Stimulated activated CD4-positive, alpha-beta T cell treated with anti-CD3 and anti-CD28 coated beads, TNF-alpha, amount 100 ng/mL, for 4 hours (primary cell): Measurements from ENCODE around the gene ADAM17.
A peak's percentile ranks its signal among the peaks of the same experiment; 100 is the strongest.
"Not testable (repeated sequence)": the region's sequence is repeated elsewhere in the genome, so short reads cannot be mapped to it uniquely, and the experiment has no call there.

Source experiments
- DNase-seq, 3 experiments: peaks; one replicate each; pipeline ENCODE4 v3.0.0-alpha.2; 2020; ENCODE audit warnings: low read depth in 3 of 3

Gene ADAM17

GRCh38 chr2:9524291-9524690 lies 31.3 kb downstream of the ADAM17 start:
- no peak for DNase-seq

- no peak for DNase-seq
These were observed 36.4 kb downstream of the ADAM17 start for GRCh38 chr2:9519250-9519649.

DNA sequence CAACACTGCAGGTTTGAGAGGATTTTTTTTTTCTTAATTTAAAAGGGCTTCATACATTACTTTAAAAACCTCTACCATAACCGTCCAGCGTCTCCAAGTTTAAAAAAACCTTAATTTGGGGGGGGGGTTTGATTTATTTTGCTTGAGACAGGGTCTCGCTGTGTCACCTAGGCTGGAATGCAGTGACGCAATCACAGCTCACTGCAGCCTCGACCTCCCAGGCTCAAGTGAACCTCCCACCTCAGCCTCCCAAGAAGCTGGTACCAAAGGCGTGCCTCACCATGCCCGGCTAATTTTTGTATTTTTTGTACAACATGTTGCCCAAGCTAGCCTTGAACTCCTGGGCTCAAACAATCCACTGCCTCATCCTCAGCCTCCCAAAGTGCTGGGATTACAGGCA lies 36.9 kb downstream of the ADAM17 start:
- no peak for DNase-seq

GRCh38 chr2:9518163-9518562 lies 37.5 kb downstream of the ADAM17 start:
- DNase-seq: no peak

GRCh38 chr2:9517118-9517782 lies 38.4 kb downstream of the ADAM17 start:
- DNase-seq: no peak

DNA sequence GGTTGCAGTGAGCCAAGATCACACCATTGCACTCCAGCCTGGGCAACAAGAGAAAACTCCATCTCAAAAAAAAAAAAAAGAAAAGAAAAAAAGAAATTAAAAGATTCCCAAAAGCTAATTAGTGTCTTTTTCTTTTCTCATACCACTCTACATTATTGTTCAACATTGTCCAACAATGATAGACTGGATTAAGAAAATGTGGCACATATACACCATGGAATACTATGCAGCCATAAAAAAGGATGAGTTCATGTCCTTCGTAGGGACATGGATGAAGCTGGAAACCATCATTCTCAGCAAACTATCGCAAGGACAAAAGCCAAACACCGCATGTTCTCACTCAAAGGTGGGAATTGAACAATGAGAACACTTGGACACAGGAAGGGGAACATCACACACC lies 41.7 kb downstream of the ADAM17 start:
- DNase-seq: not testable (repeated sequence)

- DNase-seq: no peak
These were observed 46.7 kb downstream of the ADAM17 start for GRCh38 chr2:9508931-9509330.

- DNase-seq: no peak
These were observed 57.4 kb downstream of the ADAM17 start for GRCh38 chr2:9498210-9498609.

- DNase-seq: no peak
These were observed 58.6 kb downstream of the ADAM17 start for GRCh38 chr2:9497017-9497416.

- DNase-seq: no peak
These were observed 61.5 kb downstream of the ADAM17 start for GRCh38 chr2:9494081-9494480.

GRCh38 chr2:9493478-9493877 lies 62.2 kb downstream of the ADAM17 start:
- no peak for DNase-seq

DNA sequence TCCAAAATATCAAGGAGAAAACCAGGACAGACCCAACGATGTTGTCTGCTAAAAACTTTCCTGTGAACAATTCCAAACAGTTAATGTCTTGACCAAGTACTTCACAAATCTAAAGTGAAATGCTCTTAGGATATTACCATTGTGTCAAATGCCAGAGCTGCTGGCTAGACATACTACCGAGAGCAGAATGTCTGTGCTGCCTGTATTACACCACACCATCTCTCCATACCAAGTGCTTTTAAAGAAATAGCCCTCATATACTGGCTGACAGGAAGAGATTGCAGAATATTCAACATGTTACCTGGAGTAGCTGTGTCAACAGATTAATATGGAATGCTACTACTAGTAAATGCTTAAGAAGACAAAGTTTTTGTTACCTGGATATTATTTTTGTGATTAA lies 62.7 kb downstream of the ADAM17 start:
- no peak for DNase-seq

GRCh38 chr2:9490789-9491188 lies 64.8 kb downstream of the ADAM17 start:
- no peak for DNase-seq

- DNase-seq: no peak
These were observed 66.8 kb downstream of the ADAM17 start for GRCh38 chr2:9488583-9489547.

DNA sequence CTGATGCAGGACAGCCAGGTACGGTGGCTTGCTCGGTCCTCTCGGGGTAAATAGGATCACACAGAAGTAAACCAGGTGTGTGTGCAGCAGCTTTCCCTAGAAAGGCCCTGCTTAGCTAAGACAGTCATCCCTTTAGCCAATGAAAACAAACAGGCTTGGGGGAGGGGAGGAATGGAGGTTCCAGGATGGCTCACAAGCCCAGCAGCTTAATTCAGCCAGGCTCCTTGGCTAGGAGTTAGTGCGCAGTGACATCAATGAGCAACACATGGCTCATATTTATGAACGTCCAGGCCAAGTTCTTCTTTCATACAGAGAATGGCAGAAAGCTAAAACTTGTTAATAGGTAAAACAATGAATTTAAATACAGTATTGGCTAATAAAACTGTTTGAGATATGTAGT lies 71.1 kb downstream of the ADAM17 start:
- no peak for DNase-seq

DNA sequence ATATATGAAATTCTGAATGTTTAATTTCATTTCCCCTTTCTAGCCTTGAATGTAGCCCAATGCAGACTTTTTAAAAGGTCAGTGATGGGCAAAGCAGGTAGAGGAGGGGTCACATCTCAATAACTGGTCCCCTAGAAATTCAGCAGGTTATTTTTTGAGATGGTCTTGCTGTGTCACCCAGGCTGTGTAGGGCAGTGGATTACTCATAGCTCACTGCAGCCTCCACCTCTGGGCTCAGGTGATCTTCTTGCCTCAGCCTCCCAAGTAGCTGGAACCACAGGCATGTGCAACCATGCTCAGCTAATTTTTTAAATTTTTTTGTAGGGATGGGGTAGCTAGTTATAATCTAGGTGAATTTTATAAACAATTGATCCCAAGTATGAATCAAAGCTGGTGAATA lies 72.5 kb downstream of the ADAM17 start:
- no peak for DNase-seq

- no peak for DNase-seq
These were observed 75.5 kb downstream of the ADAM17 start for GRCh38 chr2:9480157-9480556.

DNA sequence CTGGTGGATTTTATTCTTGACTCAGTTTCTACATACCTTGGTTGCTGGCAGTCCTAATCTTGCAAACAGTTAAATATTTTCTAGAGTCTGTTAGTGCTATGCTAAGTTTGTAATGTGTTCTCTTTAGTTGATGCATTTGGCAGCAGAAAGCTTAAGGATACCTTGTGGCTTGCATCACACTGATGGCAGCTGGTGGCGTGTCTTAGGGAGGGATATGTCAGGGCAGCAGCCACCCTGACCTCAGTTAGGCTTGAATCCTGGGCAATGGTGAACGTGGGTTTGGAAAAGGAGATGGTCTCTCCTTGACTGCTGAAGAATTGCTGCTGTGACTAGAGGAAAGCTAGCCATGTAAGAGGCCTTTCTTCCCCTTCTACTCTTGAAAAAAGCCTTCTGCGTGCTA lies 77.1 kb downstream of the ADAM17 start:
- no peak for DNase-seq

- DNase-seq: no peak
These were observed 77.7 kb downstream of the ADAM17 start for GRCh38 chr2:9477914-9478313.

DNA sequence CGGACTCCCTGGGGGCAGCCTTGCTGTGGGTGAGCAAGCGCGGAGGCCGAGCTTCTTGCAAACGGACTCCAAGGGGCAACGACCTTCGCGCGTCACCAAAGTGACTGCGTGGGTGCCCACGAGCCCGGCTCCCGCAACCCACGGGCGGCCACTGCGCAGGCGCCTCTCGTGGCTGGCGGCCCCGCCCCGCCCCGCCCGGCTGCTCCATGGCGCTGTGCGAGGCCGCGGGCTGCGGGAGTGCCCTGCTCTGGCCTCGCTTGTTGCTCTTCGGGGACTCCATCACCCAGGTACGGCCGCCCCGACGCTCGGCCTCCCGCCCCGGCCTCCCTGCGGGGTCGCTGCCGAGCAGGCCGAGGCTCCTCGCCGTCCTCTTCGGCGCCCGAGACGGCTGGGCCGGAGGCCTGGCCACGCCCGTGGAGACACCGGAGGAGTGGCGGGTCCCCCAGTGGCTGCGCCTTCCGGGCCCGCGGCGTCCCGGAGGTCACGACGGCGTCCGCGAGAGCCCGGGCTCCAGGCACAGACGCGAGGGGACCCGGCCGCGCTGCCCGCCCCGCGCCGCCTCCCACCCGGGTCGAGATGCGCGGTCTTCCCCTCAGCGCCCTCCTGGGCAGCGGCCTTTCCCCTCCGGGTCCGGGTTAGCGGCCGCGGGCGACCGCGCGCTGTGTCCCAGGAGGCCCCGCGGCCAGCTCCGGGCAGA lies 81.1 kb downstream of the ADAM17 start, which contains the start of gene IAH1:
Gene IAH1, plus strand, starts transcription at position 191 of the 697 bp plus-strand sequence. Its CDS starts 16 bp downstream, at position 207.
- DNase-seq: peak; percentile 65 to 75 (median 70)

DNA sequence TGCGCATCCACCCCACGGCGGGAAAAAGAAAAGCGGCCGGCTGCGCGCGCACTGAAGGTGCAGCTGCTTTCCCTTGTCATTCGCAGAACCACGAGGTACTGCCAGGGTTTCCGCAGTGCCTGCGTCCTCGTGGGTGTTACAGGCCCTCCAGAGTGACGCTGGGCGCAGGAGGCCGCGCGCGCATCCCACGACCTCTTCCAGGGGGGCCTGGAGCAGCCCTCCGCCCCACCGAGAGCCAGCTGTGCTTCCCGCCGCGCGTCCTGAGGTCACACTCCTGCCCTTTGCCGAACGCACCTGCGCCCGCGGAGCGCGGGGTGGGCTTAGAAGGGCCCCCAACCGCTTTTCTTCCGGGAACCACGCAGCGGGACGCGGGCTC lies 81.7 kb downstream of the ADAM17 start:
- peak; percentile 28 to 55 (median 51) for DNase-seq

- DNase-seq: peak in 2 of 3 experiments; percentile 14 to 26
These were observed 82.2 kb downstream of the ADAM17 start for GRCh38 chr2:9473308-9473984.
